Neuronal stem cell (in vitro differentiated cells): ENCODE data around the gene FBXO33. TPM values are rescaled to one million over a fixed set of nuclear protein-coding genes. Genes with fewer than 3 reads are reported as not detected.
A peak's percentile ranks its signal among the peaks of the same experiment; 100 is the strongest.

ENCODE experiments used
- DNase-seq: peaks from one replicate; pipeline ENCODE4 v3.0.0-alpha.2; 2013; ENCODE audit warnings: low spot score
- H2AFZ ChIP-seq: one replicate; pipeline ENCODE4 v1.6.1; 2013; ENCODE audit warnings: mild to moderate bottlenecking, low read length, inconsistent platforms
- H2AK5ac ChIP-seq: 2 replicates; pipeline ENCODE4 v1.6.1; 2013; ENCODE audit warnings: low read depth, mild to moderate bottlenecking, inconsistent platforms, low read length, moderate library complexity, mixed read lengths
- H2BK120ac ChIP-seq: 2 replicates; pipeline ENCODE4 v1.6.1; 2013; ENCODE audit warnings: low read depth, mild to moderate bottlenecking, inconsistent platforms, low read length, moderate library complexity, mixed read lengths
- H2BK12ac ChIP-seq: one replicate; pipeline ENCODE4 v1.6.1; 2013; ENCODE audit warnings: low read length, inconsistent platforms
- H2BK15ac ChIP-seq: 2 replicates; pipeline ENCODE4 v1.6.1; 2013; ENCODE audit warnings: mild to moderate bottlenecking, low read length, inconsistent platforms, mixed read lengths
- H2BK5ac ChIP-seq: one replicate; pipeline ENCODE4 v1.6.1; 2013; ENCODE audit warnings: inconsistent platforms, mild to moderate bottlenecking, low read length, moderate library complexity
- H3K14ac ChIP-seq: one replicate; pipeline ENCODE4 v1.6.1; 2013; ENCODE audit warnings: low read length, inconsistent platforms
- H3K18ac ChIP-seq: 2 replicates; pipeline ENCODE4 v1.6.1; 2013; ENCODE audit warnings: low read length, inconsistent platforms
- H3K23ac ChIP-seq: 2 replicates; pipeline ENCODE4 v1.6.1; 2013; ENCODE audit warnings: low read depth, mild to moderate bottlenecking, mixed read lengths, low read length, inconsistent platforms; ENCODE audit not compliant: poor library complexity
- H3K27ac ChIP-seq: replicated peaks from 3 replicates; pipeline ENCODE4 v1.5.1; 2013; ENCODE audit warnings: low read length, inconsistent platforms
- H3K27me3 ChIP-seq, 3 experiments: 2 replicates each; pipeline ENCODE4 v1.6.1; 2013; ENCODE audit warnings: low read length in 3 of 3, mild to moderate bottlenecking in 2 of 3, inconsistent platforms in 1 of 3, low read depth in 1 of 3, mixed read lengths in 1 of 3, moderate library complexity in 1 of 3; ENCODE audit not compliant: control insufficient read depth in 3 of 3, insufficient read depth in 3 of 3
- H3K36me3 ChIP-seq, 2 donors: replicated peaks in 1 of 2; 2 replicates each; pipeline ENCODE4 v1.6.1; 2013; ENCODE audit warnings: low read length in 2 of 2; ENCODE audit not compliant: control insufficient read depth in 2 of 2, insufficient read depth in 2 of 2
- H3K4ac ChIP-seq: 2 replicates; pipeline ENCODE4 v1.6.1; 2013; ENCODE audit warnings: inconsistent platforms, mild to moderate bottlenecking, low read length, moderate library complexity
- H3K4me1 ChIP-seq, 2 donors: 1 replicate in 1 of 2; 2 replicates in 1 of 2; pipeline ENCODE4 v1.6.1; 2013; ENCODE audit warnings: low read length in 2 of 2, low read depth in 1 of 2; ENCODE audit not compliant: control insufficient read depth in 2 of 2, insufficient read depth in 1 of 2
- H3K4me2 ChIP-seq: one replicate; pipeline ENCODE4 v1.6.1; 2013; ENCODE audit warnings: mild to moderate bottlenecking, low read length, inconsistent platforms; ENCODE audit not compliant: insufficient read depth, poor library complexity, severe bottlenecking
- H3K4me3 ChIP-seq, 2 donors: 2 replicates each; pipeline ENCODE4 v1.5.1; 2013; ENCODE audit warnings: low read length in 2 of 2, mild to moderate bottlenecking in 2 of 2, inconsistent platforms in 1 of 2, moderate library complexity in 1 of 2
- H3K79me1 ChIP-seq: one replicate; pipeline ENCODE4 v1.6.1; 2013; ENCODE audit warnings: low read depth, mild to moderate bottlenecking, inconsistent platforms, low read length, moderate library complexity
- H3K9ac ChIP-seq: one replicate; pipeline ENCODE4 v1.6.1; 2013; ENCODE audit warnings: mild to moderate bottlenecking, low read depth, low read length, inconsistent platforms; ENCODE audit not compliant: poor library complexity
- H3K9me3 ChIP-seq, 2 donors: replicated peaks in 1 of 2; 2 replicates each; pipeline versions ENCODE3 to v1.6.1; 2013; ENCODE audit warnings: low read length in 2 of 2, mild to moderate bottlenecking in 2 of 2, inconsistent platforms in 1 of 2, low read depth in 1 of 2, mixed read lengths in 1 of 2, moderate library complexity in 1 of 2; ENCODE audit not compliant: control insufficient read depth in 2 of 2, insufficient read depth in 1 of 2
- H4K8ac ChIP-seq: one replicate; pipeline ENCODE4 v1.6.1; 2013; ENCODE audit warnings: low read depth, mild to moderate bottlenecking, inconsistent platforms, low read length, moderate library complexity
- H4K91ac ChIP-seq: one replicate; pipeline ENCODE4 v1.6.1; 2013; ENCODE audit warnings: low read length, low read depth, mild to moderate bottlenecking, inconsistent platforms; ENCODE audit not compliant: poor library complexity
- WGBS, 2 donors: extraction: QIAGEN DNeasy Blood & Tissue Kit; methylation state at CpG; one replicate each; pipeline ENCODE4 v1.1.7; 2013; ENCODE audit warnings: missing lambda C conversion rate in 2 of 2, mixed read lengths in 1 of 2; ENCODE audit not compliant: insufficient read length in 2 of 2, insufficient replicate concordance in 1 of 2; ENCODE audit errors: extremely low coverage in 2 of 2; 5-methylcytosine and 5-hydroxymethylcytosine counted together
- polyA plus RNA-seq, 2 experiments: library from polyadenylated mRNA; stranded (reverse); fragments of 200-250 nt; gene quantifications; one replicate each; pipeline ENCODE4 v1.2.3, GENCODE V29; 2013

The FBXO33 gene, protein sequence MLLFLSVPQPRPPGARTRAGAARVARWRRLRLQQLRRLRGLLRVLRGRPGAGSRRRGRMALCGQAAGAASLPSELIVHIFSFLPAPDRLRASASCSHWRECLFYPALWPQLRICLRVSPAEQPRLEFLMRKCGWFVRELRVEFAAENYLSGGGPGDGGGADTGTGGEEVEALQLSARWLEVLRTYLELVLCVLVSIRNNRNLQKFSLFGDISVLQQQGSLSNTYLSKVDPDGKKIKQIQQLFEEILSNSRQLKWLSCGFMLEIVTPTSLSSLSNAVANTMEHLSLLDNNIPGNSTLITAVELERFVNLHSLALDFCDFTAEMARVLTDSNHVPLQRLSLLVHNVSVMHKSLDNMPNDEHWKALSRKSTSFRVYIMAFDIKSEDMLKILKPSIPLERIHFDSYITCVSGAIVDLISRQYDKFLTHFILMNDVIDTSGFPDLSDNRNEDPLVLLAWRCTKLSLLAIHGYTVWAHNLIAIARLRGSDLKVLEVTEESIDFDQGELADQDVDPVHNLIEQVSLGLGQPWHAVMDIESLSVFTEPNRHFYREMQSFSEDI
- 14.6 TPM for polyA plus RNA-seq (2013, experiment 1 of 2)
- 14.4 TPM for polyA plus RNA-seq (2013, experiment 2 of 2)

DNA sequence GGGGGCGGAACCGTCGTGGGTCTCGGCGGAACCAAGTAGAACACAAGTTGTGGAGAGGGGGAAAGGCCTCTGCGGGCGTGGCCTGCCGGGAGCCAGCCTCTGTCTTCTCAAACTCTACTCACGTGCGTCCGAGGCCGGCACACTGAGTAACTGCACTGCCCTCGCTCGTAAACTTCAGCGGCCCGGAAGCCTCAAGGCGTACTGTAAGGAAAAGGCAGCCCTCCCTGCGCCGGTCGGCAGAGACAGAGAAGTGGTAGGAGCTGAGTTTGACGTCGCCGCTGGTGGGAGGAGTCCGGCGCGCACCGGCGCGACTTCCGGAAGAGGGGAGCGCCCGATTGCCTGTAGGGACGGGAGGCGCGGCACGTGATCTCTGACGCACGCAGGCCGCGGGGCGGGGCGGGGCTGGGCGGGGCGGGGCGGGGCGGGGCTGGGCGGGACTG, at the start of gene FBXO33:
Gene FBXO33 (minus strand): TSS at position 255 of the 440 bp plus-strand sequence. CDS start 271 bp downstream, outside the sequence.
- Histone ChIP-seq H4K8ac (no peak within 1 kb of the TSS), H2BK12ac (no peak within 1 kb of the TSS), H3K79me1 (peaks cover 6% of the 10 kb centered on the region), H2BK5ac (peak within 1 kb of the TSS; percentile 76), H4K91ac (no peak within 1 kb of the TSS), H3K9ac (peak within 1 kb of the TSS; percentile 97), H3K4me2 (peak within 1 kb of the TSS; percentile 69), H3K4ac (no peak within 1 kb of the TSS), H2BK120ac (peak within 1 kb of the TSS; percentile 65), H3K27me3 (peaks cover 0 to 2% (median 0%) of the 10 kb centered on the region in 3 experiments), H3K27ac (peak within 1 kb of the TSS; percentile 98), H3K14ac (no peak within 1 kb of the TSS), H3K9me3 (no peaks in the 10 kb centered on the region), H3K4me1 (peaks cover 4 to 16% of the 10 kb centered on the region in 2 donors), H3K36me3 (no peaks in the 10 kb centered on the region), H2BK15ac (peak within 1 kb of the TSS; percentile 82), H3K4me3 (peak within 1 kb of the TSS; percentile 94 to 95), H2AFZ (peak within 1 kb of the TSS; percentile 100), H2AK5ac (peak within 1 kb of the TSS; percentile 72), H3K18ac (peak within 1 kb of the TSS; percentile 91), H3K23ac (peak within 1 kb of the TSS; percentile 94)
- WGBS, 2 donors = no CpG with 5 or more reads among the region's 47 CpGs
- DNase-seq = peak; percentile 94

DNA sequence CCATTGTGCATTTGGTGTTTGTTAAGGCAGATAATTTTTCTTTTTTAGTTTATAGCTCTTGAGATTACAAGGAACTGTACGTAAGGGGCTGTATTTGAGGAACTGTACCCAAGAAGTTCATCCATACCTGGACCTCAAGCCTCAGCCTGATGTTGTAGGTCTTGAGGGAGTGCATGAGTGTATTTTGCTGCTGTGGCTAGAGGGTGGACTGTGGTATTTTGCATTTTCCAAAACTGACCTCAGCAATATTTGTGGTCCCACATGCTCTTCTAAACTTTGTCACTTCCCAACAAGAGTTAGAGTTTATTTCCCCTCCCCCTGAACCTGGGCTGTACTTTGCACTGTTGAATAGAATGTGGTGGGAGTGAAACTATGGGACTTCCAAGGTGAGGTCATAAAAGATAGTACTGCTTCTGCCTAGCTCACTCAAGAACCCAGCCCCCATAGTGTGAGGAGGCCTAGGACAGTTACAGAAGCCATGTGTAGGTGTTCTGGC, 42.2 kb upstream of the FBXO33 start:
- Histone ChIP-seq H2BK12ac (no peak overlapping the region), H2AK5ac (no peak overlapping the region), H2BK5ac (no peak overlapping the region), H3K4me3 (no peak overlapping the region), H3K4me1 (peaks cover 0 to 1% of the 10 kb centered on the region in 2 donors), H3K36me3 (no peaks in the 10 kb centered on the region), H4K91ac (no peak overlapping the region), H3K4me2 (no peak overlapping the region), H3K18ac (no peak overlapping the region), H2BK15ac (no peak overlapping the region), H3K9ac (no peak overlapping the region), H2BK120ac (no peak overlapping the region), H2AFZ (no peak overlapping the region), H3K9me3 (no peaks in the 10 kb centered on the region), H3K23ac (no peak overlapping the region), H3K27ac (no peak overlapping the region), H3K27me3 (no peaks in the 10 kb centered on the region), H3K4ac (no peak overlapping the region), H3K79me1 (no peaks in the 10 kb centered on the region), H4K8ac (no peak overlapping the region), H3K14ac (no peak overlapping the region)
- WGBS, 2 donors = no CpG with 5 or more reads among the region's 1 CpG
- no peak for DNase-seq

DNA sequence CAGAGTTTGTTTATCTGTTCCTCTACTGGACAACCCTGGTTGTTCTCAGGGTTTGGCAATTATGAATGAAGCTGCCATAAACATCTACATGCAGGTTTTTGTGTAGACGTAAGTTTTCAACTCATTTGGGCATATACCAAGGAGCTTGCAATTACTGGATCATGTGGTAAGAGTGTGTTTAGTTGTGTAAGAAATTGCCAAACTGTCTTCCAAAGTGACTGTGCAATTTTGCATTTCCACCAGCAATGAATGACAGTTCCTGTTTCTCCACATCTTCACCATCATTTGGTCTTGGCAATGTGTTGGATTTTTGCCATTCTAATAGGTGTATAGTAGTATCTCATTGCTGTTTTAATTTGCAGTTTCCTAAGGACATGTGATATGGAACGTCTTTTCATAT, 39.8 kb upstream of the FBXO33 start:
- H3K4me3 ChIP-seq = no peak overlapping the region
- H2BK12ac ChIP-seq = no peak overlapping the region
- no peak overlapping the region for H3K18ac ChIP-seq
- no peaks in the 10 kb centered on the region for H3K79me1 ChIP-seq
- no peak overlapping the region for H3K9ac ChIP-seq
- no peaks in the 10 kb centered on the region for H3K36me3 ChIP-seq
- no peak overlapping the region for H4K91ac ChIP-seq
- no CpG with 5 or more reads among the region's 2 CpGs for WGBS, 2 donors
- no peak overlapping the region for H3K4me2 ChIP-seq
- H3K4ac ChIP-seq = no peak overlapping the region
- no peak overlapping the region for H2BK5ac ChIP-seq
- H2AFZ ChIP-seq = no peak overlapping the region
- no peak overlapping the region for H2BK120ac ChIP-seq
- peaks cover 0 to 5% of the 10 kb centered on the region in 2 donors for H3K4me1 ChIP-seq
- no peaks in the 10 kb centered on the region for H3K9me3 ChIP-seq
- no peak overlapping the region for H4K8ac ChIP-seq
- no peak overlapping the region for H2AK5ac ChIP-seq
- no peak overlapping the region for H3K14ac ChIP-seq
- H2BK15ac ChIP-seq = no peak overlapping the region
- H3K27me3 ChIP-seq = no peaks in the 10 kb centered on the region
- H3K27ac ChIP-seq = no peak overlapping the region
- no peak overlapping the region for H3K23ac ChIP-seq
- DNase-seq = no peak

DNA sequence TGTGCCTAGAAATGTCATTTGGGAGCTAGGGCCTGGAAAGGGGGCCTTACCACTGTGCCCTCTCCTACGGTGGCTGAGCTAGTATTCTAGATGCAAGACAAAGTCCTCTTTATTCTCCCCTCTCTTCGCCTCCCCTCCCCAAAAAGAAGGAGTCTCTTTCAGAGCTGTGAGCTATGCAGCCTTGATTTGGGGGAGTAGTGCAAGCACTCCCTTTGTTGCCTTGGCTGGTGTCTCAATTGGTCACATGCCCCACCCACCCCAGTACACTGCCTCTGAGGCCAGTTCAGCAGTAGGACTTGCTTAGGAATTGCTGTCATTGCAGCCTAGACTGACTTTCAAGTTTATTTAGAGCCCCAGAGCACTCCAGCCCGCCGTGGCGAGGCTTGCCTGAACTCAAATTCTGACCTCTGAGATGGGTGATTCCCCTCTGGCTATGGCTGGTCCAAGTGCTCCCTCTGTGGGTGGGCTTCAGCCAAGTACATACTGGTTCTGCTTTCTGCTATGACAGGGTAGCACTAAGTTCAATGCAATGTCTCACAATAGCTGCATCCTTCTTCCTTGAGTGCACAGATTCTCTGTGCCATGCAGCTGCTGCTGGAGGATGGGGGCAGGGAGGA, 37.0 kb upstream of the FBXO33 start:
- Histone ChIP-seq H2BK12ac (no peak overlapping the region), H2AK5ac (no peak overlapping the region), H3K9me3 (no peaks in the 10 kb centered on the region), H4K91ac (no peak overlapping the region), H3K4ac (no peak overlapping the region), H2BK15ac (no peak overlapping the region), H2BK5ac (no peak overlapping the region), H3K4me1 (peaks cover 0 to 5% of the 10 kb centered on the region in 2 donors), H3K23ac (no peak overlapping the region), H2AFZ (peak overlapping the region; percentile 21), H2BK120ac (no peak overlapping the region), H3K14ac (no peak overlapping the region), H3K27ac (no peak overlapping the region), H3K27me3 (no peaks in the 10 kb centered on the region), H3K36me3 (no peaks in the 10 kb centered on the region), H3K9ac (no peak overlapping the region), H3K18ac (no peak overlapping the region), H3K4me2 (no peak overlapping the region), H3K79me1 (no peaks in the 10 kb centered on the region), H4K8ac (no peak overlapping the region), H3K4me3 (no peak overlapping the region)
- WGBS, 2 donors = no CpG with 5 or more reads among the region's 5 CpGs
- no peak for DNase-seq
